Measurements from ENCODE around the gene FBLN2.

The FBLN2 gene

DNA sequence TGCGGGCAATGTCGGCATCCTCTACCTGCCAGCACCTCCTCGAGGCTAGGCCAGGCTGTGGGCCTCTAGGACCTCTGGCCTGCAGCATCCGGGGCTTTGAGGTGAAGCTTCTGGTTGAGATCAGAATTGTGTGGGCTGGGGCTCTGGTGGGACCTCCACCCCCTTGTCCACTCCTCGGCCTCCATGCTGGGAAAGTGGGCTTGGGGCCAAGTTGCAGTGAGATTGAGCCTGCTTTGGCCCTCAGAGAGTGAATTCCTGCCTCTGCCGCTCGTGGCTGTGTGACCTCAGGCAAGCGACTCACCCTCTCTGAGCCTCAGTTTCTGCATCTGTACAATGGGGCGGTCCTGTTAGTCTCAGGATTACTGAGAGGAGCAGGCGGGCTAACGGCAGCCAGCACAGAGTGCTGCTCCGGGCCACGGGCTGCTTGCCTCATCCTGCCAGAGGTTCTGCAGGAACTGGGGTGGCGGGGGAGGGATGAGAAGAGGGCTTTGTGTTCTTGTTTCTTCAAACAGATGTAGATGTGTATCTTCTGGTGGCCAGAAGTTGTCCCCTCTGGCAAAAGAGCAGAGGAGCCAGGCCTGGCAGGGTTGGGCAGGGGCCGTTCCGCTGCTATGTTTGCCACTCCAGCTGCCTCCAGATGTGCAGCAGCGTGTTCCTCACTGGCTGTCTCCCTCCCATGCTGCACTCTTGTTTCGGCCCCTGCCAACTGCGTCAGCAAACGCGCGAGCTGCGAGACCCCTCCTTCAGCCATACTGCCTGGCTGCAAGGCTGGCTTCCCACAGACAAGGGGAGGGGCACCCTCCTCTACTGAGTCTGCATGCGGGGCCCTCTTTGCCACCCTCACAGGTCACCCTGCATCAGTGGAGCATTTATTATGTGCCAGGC, 33.7 kb downstream of the FBLN2 start:
- DNase-seq (ENCODE audit: low spot score): no peak

DNA sequence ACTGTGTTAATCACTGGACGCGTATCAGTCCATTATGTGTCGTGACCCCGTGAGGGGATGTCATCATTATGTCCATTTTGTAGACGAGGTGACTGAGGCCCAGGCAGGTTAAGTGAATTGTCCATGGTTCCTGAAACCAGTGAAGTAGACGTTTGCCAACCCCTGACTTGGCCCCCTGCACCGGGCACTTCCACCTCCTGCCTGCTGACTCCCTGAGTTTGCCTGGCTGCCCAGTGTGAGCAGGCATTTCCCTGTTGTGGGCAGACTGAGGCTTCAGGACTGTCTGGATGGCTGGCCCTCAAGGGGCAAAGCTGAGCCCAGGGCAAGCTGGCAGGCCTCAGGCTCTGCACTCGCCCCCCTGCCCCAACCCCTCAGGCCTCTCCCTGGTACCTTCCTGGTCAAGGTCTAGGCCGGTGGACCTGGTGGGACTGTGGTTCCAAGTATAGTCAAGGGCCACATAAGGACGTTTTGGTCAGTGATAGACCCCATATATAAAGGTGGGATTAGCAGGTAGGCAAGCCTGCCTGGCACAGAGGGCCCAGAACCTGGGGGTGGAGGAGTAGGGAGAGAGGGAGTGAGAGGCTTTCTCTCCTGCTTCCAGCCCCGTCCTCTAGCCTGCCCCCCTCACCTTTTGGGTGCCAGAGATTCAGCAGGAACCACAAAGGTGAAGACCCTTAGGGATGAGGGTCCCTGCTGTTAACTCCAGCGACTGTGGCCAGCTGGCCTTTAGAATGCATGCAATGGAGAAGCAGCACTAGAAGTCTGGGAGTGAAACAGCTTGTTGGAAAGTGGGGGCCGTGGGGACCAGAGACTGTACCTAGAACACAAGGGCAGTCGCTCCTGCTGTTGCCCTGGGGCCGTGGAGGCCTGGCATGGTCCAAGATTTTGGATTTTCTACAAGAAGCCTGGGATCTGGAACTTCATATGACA, 34.6 kb downstream of the FBLN2 start:
- DNase-seq (ENCODE audit: low spot score): no peak

DNA sequence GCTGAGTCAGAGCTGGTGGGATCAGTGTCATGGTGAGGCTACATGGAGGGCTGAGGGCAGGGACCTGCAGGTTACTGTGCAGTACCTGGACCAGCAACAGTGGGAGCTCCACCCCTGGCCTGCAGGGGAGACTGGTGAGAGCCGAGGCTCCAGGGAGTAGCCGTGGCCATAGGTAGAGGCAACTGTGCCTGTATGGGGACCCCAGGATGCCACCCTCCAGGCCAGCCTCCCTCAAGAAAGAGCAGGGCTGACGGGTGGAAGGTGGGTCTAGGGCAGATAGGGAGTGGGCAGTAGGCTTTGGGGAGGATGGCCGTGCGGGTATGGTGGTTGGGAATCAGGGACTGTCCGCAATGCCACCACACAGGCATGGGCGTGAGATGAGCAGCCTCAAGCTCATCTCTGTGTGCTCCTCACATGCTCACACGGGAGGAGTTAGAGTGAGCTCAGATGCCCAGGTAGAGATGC, 35.5 kb downstream of the FBLN2 start:
- no peak for DNase-seq (ENCODE audit: low spot score)

DNA sequence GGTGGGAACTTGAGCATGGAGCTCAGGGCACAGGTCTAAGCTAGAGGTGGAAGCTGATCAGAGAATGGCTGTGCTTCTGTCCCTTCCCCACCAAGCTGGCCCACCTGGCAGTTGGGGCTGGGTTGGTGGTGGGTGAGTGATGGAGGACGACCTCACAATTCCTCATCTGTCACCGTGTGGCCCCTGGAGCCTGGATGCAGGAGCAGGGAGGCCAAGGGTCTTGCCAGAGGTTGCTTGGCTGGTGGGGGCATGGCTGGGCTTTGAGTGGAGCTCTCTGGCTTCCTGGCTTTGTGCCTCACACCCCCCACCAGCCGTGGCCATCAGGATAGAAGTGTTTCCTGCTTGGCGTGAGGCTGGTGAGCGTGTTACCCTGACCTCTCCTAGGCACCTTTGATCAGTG, 36.0 kb downstream of the FBLN2 start:
- no peak for DNase-seq (ENCODE audit: low spot score)

DNA sequence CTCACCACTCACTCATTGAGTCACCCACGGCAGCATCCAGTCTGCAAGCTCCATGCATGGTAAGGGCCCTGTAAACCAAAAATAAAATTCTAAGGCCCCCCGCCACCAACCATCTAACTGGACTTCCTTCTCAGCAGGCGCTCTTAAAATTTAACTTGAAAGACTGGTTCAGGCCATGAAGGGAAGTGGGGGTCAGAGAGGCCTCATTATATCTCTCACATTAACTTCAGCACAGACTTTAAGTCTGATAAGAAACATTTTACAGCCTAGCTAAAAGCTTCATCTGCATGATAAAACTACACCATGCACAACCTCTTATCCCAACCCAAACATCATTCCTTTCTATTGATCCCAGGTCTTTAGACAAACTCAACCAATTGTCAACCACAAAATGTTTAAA, 38.5 kb downstream of the FBLN2 start:
- no peak for DNase-seq (ENCODE audit: low spot score)

DNA sequence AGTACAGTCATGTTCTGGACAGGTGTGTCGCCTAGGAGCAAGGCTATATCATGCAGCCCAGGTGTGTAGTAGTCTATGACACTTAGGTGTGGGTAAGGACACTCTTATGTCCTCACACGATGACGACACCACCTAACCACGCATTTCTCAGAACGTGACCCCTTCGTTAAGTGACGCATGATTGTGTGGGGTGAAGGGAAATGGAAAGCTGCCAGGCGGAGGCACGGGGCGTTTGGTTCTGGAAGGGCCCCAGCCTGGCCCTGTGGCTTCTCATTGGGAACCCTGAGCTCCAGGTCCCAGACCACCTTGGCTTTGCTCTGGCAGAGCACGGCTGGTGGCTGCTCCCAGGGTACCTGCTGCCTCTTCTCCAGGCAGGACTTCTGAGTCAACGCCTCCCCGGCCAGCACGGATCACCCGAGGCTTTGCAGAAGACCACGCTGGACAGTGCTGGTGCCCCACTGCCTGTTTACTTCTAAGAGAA, 39.3 kb downstream of the FBLN2 start:
- no peak for DNase-seq (ENCODE audit: low spot score)

DNA sequence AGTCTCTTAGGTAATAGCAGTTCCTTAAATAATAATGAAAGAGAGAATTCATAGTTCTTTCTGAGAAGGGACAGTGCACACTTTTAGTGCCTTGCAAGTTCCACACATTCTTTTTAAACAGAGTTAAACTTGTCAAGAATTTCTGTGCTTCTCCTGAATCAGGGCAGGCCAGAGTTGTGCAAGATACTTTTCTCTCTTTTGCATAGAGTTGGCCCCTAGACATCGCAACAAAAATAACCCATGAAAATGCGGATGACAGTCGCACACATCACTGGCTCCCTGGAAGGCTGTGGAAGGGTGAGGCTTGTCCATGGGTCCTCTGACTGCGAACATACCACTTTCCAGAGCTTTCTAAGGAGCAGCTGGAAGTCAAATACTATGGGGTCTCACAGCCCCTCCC, 40.1 kb downstream of the FBLN2 start:
- DNase-seq (ENCODE audit: low spot score): no peak

DNA sequence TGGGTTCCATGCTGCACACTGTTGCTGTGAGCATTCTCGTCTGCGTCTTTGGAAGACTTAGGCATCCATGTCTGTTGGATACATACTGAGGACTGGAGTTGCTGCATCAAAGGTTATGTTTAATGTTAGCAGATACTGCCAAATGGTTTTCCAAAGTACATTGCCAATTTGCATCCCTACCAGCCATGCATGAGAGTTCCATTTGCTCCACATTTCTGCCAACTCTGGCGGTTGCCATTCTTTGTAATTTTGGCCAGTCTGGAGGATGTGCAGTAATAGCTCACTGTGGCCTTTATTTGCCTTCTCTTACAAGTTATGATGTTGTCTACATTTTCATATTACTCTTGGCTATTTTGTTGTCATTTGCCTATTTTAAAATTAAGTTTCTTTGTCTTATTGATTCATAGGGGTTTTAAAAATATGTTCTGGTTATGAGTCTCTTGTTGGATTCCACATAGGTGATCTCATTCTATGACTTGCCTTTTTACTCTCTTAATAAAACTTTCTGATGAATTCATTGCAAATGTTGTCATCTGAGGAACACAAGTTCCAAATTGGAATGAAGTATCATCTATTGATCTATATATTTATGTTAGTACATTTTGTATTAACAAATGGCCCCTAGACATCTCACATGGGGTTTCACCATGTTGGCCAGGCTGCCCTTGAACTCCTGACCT, 42.1 kb downstream of the FBLN2 start:
- DNase-seq (ENCODE audit: low spot score): no peak

DNA sequence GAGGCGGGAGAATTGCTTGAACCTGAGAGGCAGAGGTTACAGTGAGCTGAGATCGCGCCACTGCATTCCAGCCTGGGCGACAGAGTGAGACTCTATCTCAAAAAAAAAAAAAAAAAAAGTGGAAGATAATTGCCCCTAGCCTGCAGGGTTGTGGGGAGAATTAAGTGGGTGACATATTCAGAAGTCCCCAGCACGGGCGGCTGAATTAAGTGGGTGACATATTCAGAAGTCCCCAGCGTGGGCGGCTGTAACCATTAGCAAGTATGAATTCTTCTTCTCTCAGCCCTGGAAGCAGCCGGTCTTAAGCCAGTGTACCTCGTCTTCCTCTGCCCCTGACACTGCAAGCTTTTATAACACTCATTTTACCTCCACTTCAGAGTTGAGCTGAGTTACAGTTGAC, 44.7 kb downstream of the FBLN2 start:
- no peak for DNase-seq (ENCODE audit: low spot score)

DNA sequence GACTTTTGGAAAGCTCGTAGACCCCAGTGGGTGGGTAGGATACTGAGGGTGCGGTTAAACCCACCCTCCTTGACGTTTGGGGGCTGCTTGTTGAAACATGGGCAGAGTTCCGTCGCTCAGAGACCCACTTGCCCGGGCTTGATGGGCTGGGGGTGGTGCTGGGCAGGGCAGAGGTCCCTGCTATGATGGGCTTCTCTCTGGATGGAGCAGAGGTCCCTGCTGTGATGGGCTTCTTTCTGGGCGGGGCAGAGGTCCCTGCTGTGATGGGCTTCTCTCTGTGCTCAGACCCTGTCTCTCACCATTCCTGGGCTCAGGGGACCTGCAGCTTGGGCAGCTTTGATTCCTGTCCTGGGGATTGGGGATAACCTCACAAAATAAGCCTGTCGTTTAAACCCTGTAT, 45.2 kb downstream of the FBLN2 start:
- DNase-seq (ENCODE audit: low spot score): no peak

DNA sequence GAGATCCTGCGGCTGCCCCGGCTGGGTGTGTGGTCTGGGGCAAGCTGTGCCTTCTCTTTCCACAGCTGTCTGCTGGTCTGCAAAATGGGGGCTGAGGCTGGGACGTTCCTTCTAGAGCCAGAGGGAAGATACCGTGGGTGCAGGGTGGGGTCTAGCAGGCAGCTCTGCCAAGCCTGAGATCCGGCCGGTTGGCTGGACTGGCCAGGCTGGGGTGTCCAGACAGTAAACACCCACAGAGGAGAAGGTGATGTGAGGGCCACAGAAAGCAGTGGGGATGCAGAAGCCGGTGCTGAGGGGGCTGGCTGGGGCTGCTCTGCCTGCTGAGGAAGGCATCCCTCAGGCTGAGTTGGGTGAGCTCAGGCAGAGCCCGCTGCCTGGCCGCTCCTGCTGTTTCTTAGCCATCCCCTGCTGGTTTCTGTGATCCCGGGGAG, 46.1 kb downstream of the FBLN2 start:
- no peak for DNase-seq (ENCODE audit: low spot score)

DNA sequence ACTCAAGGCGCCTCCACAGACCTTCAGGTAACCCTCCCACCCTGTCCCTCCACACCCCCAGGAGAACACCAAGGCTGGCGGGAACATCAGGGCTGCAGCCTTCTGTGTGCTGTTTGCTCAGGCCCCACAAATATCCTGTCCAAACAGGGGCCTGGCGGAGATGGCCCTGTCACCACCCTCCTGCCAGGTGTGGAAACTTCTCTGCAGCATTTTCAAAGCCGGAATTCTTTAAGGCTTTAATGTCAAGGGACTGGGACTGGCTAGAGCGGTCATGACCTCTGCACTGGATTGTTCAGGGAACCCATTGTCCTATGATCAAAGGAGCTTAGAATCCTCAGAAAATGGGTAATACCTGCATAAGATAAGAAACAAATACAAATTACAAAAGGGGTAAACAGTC, 46.6 kb downstream of the FBLN2 start:
- no peak for DNase-seq (ENCODE audit: low spot score)

DNA sequence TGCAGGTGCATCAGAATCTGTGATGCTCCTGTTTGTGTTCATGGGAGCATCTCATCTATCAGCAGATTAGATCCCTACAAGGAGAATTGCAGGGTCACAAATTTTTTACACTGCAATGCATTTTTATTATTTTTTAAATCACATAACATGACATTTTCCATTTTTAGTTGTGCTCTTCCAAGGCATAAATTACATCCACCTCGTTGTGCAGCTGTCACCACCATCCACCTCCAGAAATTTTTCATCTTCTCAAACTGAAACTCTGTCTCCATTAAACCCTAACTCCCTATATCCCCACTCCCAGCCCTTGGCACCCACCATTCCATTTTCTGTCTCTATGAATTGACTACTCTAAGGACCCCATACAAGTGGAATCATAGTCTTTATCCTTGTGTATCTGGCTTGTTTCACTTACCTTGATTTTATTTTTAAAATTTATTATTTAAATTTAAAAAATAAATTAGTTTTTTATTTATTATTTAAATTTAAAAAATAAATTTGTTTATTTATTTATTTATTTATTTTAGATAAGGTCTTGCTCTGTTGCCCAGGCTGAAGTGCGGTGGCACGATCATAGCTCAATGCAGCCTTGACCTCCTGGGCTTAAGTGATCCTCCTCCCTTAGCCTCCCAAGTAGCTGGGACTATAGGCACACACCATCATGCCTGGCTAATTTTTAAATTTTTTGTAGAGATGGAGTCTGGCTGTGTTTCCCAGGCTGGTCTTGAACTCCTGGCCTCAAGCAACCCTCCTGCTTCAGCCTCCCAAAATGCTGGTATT, 47.7 kb downstream of the FBLN2 start:
- DNase-seq (ENCODE audit: low spot score): no peak

DNA sequence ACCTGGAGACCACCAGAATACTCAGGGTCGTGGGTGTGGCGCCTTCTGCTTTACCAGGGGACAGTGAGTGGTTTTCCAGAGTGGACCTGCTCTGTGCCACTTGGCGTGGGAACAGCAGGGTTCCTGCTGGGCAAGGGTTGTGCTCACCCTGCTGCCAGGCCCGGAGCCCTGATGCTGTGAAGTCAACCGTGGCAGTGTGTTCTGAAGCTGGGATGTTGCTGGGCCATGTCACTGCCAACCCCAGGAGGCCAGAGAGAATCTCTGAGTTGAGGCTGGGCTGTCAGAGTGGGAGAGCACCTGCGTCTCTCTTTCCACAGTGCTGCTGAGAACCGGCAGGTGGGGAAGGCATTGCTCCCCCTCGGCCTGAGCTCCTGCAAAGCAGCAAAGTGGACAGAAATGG, 48.7 kb downstream of the FBLN2 start:
- DNase-seq (ENCODE audit: low spot score): no peak

DNA sequence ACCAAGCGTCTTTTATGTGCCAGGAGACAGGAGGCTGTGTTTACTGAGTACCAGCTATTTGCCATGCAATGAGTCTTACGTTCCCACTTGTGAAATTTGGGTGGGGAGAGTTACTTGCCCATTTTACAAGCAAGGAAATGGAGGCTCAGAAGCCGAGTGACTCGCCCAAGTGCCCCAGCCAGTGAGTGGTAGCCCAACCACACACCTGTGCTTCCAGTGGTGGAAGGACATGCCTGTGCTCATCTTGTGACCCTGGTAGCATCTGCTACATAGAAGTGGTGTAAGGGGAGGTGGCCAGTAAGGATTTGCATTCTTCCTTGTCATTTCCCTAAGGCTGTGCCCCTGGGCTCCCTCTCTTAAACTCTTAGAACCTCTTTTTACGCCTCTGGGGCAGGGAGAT, 49.3 kb downstream of the FBLN2 start:
- DNase-seq (ENCODE audit: low spot score): no peak

DNA sequence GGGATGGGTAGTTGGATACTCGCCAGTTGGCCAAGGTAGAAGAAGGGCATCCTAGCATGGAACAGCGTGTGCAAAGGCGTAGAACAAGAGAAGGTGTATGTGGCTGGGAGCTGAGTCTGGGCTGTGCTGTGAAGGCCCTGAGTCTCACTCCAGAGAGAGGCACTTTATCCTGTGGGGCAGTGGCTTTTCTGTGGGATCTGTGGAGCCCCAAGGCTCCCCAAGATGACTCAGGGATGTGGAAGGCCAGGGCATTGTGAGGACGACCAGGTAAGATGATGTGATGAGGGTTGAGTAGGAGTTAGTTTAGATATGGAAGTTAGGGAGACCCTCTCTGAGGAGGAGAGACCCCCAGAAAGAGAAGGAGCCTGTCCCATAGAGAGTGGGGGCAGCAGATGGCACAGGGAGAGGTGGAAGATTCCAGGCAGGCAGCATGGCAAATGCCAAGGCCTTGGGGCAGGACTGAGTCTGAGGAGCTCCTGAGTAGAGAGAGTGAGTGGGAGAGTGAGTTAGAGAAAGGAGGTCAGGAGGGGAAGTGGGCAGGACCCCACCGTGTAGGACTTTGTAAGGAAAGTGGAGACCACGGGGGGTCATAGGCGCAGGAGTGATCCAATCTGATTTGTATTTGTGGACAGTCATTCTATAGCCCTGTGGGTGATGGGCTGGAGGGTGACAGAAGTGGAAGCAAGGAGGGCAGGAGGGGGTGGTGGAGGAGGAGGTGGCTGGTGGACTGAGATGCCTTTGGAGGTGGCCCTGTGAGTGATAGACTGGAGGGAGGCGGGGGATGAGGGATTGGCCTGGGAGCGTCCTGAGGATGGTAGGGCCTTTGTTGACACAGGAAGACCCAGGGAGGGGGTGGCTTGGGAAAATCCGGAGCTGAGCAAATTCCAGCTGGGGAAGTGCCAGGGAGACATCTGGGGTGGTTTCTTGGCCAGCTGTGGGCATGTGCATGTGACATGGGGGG, 50.3 kb downstream of the FBLN2 start:
- DNase-seq (ENCODE audit: low spot score): peak; percentile 53

DNA sequence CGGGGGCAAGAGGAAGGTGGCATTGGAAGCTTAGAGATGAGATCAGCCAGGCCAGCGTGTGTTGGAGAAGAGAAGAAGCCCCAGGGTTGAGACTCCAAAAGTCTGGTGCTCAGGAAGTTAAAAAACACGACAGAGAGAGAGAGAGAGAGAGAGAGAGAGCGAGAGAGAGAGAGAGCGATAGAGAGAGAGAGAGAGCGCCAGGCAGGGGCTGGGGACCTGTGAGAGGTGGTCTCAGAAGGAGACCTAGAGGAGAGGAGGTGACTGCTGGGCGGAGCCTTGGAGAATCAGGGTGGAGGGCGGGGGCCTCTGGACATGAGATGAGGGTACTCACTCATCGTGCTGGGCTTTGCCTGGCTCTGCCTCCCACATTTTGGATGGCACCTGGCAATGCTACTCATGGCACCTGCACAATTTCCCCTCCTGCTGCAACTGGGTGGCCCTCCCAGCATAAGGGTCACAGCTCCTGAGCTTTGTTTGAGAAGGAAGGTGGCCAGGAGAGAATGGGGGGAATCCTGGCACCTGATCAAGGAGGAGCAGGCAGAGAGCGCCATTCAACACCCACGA, 51.0 kb downstream of the FBLN2 start:
- DNase-seq (ENCODE audit: low spot score): no peak

DNA sequence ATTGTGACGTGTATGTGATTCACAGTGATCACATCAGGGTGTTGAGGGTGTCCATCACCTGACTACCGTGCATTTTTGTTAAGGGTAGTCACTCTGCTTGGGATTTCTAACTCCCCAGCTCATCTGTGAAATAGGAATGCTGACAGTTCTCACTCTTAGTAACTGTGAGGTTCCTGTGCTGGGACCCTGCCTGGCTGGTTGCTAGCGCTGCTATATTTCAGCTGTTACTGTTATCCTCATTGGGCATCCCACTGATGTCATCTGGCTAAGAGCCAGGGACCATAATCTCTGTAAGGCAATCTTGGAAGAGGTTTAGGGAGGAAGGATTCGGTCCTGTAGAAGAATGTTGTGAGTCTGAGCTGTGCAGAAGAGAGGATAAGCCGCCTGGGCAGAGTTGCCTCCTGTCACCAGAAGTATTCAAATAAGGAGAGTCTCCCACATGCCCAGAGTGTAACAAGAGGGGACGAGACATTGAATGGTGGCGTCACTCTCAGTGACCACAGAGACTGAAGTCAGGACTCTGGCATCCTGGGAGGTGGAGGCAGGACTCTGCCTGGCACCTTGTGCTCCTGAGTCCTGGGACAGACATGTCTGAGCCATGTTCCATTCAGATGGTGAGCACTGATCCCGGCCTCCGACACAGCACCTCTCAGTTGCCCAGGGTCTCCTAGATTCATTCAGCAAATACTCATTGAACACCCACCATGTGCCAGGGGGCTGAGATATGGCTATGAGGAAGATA, 52.2 kb downstream of the FBLN2 start:
- no peak for DNase-seq (ENCODE audit: low spot score)

DNA sequence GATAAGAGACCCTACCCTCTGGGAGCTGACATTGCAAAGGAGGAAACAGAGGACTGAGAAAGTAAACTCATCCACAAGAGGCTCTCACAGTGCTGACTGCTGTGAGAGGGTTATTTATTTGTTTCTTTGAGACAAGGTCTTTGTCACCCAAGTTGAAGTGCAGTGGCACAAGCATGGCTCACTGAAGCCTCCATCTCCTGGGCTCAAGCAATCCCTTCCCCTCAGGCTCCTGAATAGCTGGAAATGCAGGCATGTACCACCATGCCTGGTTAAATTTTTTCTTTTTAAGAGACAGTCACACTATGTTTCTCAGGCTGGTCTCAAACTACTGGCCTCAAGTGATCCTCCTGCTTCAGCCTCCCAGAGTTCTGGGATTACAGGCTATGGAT, 52.8 kb downstream of the FBLN2 start:
- DNase-seq (ENCODE audit: low spot score): no peak
